IMR-90 (cell line): ENCODE data around the gene FA2H. TPM values are rescaled to one million over a fixed set of nuclear protein-coding genes. Genes with fewer than 3 reads are reported as not detected.

Source experiments
- ATAC-seq: fragments of 200-7000 bp; cut with Tn5 transposase; 2 replicates; pipeline ENCODE4 v1.9.1; 2020; ENCODE audit warnings: low read depth, mild to moderate bottlenecking, moderate library complexity
- BruUV-seq: library from RNA; stranded (reverse); fragments of 400-500 nt; replicated peaks from 2 replicates; lab custom pipeline; 2021; lab: Mats Ljungman, UMichigan
- CTCF ChIA-PET: fragments of 300-600 bp; formaldehyde crosslinking; extraction: SDS; loops from one replicate; lab custom pipeline; 2021; ENCODE audit warnings: antibody characterized with exemption; lab: Yijun Ruan, JAX
- POLR2A ChIA-PET: fragments of 300-600 bp; sonication (Branson Sonifier 250); formaldehyde crosslinking; loops from one replicate; lab custom pipeline; 2022; ENCODE audit warnings: antibody characterized with exemption; ENCODE audit not compliant: unreplicated experiment; lab: Charles Lee
- DNase-seq: peaks from one replicate; pipeline ENCODE4 v3.0.0; 2013
- H2AFZ ChIP-seq: replicated peaks from 2 replicates; pipeline ENCODE3; 2013; ENCODE audit warnings: low read length, mild to moderate bottlenecking; ENCODE audit not compliant: poor library complexity
- H2AK5ac ChIP-seq: 2 replicates; pipeline ENCODE4 v1.6.1; 2013; ENCODE audit warnings: low read depth, low read length, inconsistent platforms
- H2AK9ac ChIP-seq: replicated peaks from 2 replicates; pipeline ENCODE3; 2013; ENCODE audit warnings: mild to moderate bottlenecking, low read depth, low read length, moderate library complexity; ENCODE audit not compliant: poor library complexity
- H2BK120ac ChIP-seq: 2 replicates; pipeline ENCODE4 v1.6.1; 2013; ENCODE audit warnings: low read depth, low read length, inconsistent platforms
- H2BK15ac ChIP-seq: 3 replicates; pipeline ENCODE4 v1.6.1; 2013; ENCODE audit warnings: low read depth, low read length, inconsistent platforms
- H2BK20ac ChIP-seq: 2 replicates; pipeline ENCODE4 v1.6.1; 2013; ENCODE audit warnings: low read depth, mild to moderate bottlenecking, inconsistent platforms, low read length, moderate library complexity
- H2BK5ac ChIP-seq: 2 replicates; pipeline ENCODE4 v1.6.1; 2013; ENCODE audit warnings: mild to moderate bottlenecking, low read depth, low read length, inconsistent platforms; ENCODE audit not compliant: poor library complexity, severe bottlenecking
- H3K14ac ChIP-seq: replicated peaks from 2 replicates; pipeline ENCODE4 v1.6.1; 2013; ENCODE audit warnings: low read depth, low read length, inconsistent platforms
- H3K18ac ChIP-seq: 2 replicates; pipeline ENCODE4 v1.6.1; 2013; ENCODE audit warnings: low read depth, low read length, control low read depth
- H3K23ac ChIP-seq: 2 replicates; pipeline ENCODE4 v1.6.1; 2013; ENCODE audit warnings: low read depth, low read length, inconsistent platforms
- H3K27ac ChIP-seq: 2 replicates; pipeline ENCODE4 v1.5.1; 2013; ENCODE audit warnings: mild to moderate bottlenecking, control low read depth, low read length; ENCODE audit not compliant: insufficient read depth
- H3K27me3 ChIP-seq: 2 replicates; pipeline ENCODE4 v1.6.1; 2013; ENCODE audit warnings: low read length; ENCODE audit not compliant: control insufficient read depth, insufficient read depth
- H3K36me3 ChIP-seq: 2 replicates; pipeline ENCODE4 v1.6.1; 2013; ENCODE audit warnings: low read length, mixed read lengths; ENCODE audit not compliant: control insufficient read depth, insufficient read depth
- H3K4ac ChIP-seq: 2 replicates; pipeline ENCODE4 v1.6.1; 2013; ENCODE audit warnings: low read depth, low read length, inconsistent platforms
- H3K4me1 ChIP-seq: 2 replicates; pipeline ENCODE4 v1.6.1; 2013; ENCODE audit warnings: low read length, mixed read lengths; ENCODE audit not compliant: control insufficient read depth, insufficient read depth
- H3K4me2 ChIP-seq: 2 replicates; pipeline ENCODE4 v1.6.1; 2013; ENCODE audit warnings: low read depth, mild to moderate bottlenecking, control low read depth, low read length, moderate library complexity
- H3K4me3 ChIP-seq: 2 replicates; pipeline ENCODE4 v1.5.1; 2013; ENCODE audit warnings: low read depth, mild to moderate bottlenecking, control low read depth, low read length, moderate library complexity; ENCODE audit not compliant: insufficient read depth
- H3K56ac ChIP-seq: 2 replicates; pipeline ENCODE4 v1.6.1; 2013; ENCODE audit warnings: low read length, inconsistent platforms; ENCODE audit not compliant: insufficient read depth; ENCODE audit errors: extremely low read depth
- H3K79me1 ChIP-seq, 2 experiments: 2 replicates each; pipeline ENCODE4 v1.6.1; 2013; ENCODE audit warnings: low read length in 2 of 2, inconsistent platforms in 1 of 2, low read depth in 1 of 2
- H3K9ac ChIP-seq: 2 replicates; pipeline ENCODE4 v1.6.1; 2013; ENCODE audit warnings: low read depth, low read length, control low read depth
- H3K9me1 ChIP-seq: 2 replicates; pipeline ENCODE4 v1.6.1; 2013; ENCODE audit warnings: low read length, inconsistent platforms; ENCODE audit not compliant: insufficient read depth
- H3K9me3 ChIP-seq: 2 replicates; pipeline ENCODE4 v1.6.1; 2013; ENCODE audit warnings: low read length; ENCODE audit not compliant: control insufficient read depth, insufficient read depth
- H4K20me1 ChIP-seq: 2 replicates; pipeline ENCODE4 v1.6.1; 2013; ENCODE audit warnings: low read length, inconsistent platforms; ENCODE audit not compliant: insufficient read depth
- H4K5ac ChIP-seq: 2 replicates; pipeline ENCODE4 v1.6.1; 2013; ENCODE audit warnings: mild to moderate bottlenecking, low read depth, low read length, control low read depth
- H4K8ac ChIP-seq, 2 experiments: 2 replicates each; pipeline ENCODE4 v1.6.1; 2013; ENCODE audit warnings: low read depth in 2 of 2, low read length in 2 of 2, control low read depth in 1 of 2, inconsistent platforms in 1 of 2
- H4K91ac ChIP-seq: 2 replicates; pipeline ENCODE4 v1.6.1; 2013; ENCODE audit warnings: low read depth, low read length, inconsistent platforms; ENCODE audit not compliant: insufficient read depth
- BHLHE40 ChIP-seq: fragments of 150-350 bp; IDR thresholded peaks from 2 replicates; pipeline ENCODE4 v1.6.1; 2016; ENCODE audit warnings: mild to moderate bottlenecking, low read depth, low read length
- CEBPB ChIP-seq: IDR thresholded peaks from 2 replicates; pipeline ENCODE4 v1.6.1; 2012; ENCODE audit warnings: low read depth, low read length, improper control_type of control experiment
- CHD1 ChIP-seq: IDR thresholded peaks from 2 replicates; pipeline ENCODE4 v1.6.1; 2012; ENCODE audit warnings: low read depth, low read length, improper control_type of control experiment
- CTCF ChIP-seq: conservative IDR thresholded peaks from 2 replicates; pipeline ENCODE4 v1.5.1; 2012; ENCODE audit warnings: mild to moderate bottlenecking, low read depth, low read length, improper control_type of control experiment
- ELK1 ChIP-seq: fragments of 150-350 bp; IDR thresholded peaks from 2 replicates; pipeline ENCODE4 v1.6.1; 2016; ENCODE audit warnings: low read depth, mild to moderate bottlenecking, low read length, moderate library complexity, borderline replicate concordance
- FOS ChIP-seq: fragments of 150-350 bp; IDR thresholded peaks from 2 replicates; pipeline ENCODE4 v1.6.1; 2016; ENCODE audit warnings: low read depth, low read length
- MAFK ChIP-seq: IDR thresholded peaks from 2 replicates; pipeline ENCODE4 v1.6.1; 2012; ENCODE audit warnings: low read depth, low read length, improper control_type of control experiment
- MAZ ChIP-seq: IDR thresholded peaks from 2 replicates; pipeline ENCODE4 v1.6.1; 2012; ENCODE audit warnings: low read depth, mild to moderate bottlenecking, low read length, improper control_type of control experiment, moderate library complexity, borderline replicate concordance
- POLR2A ChIP-seq: IDR thresholded peaks from 2 replicates; pipeline ENCODE4 v1.6.1; 2012; ENCODE audit warnings: mild to moderate bottlenecking, low read depth, low read length
- RAD21 ChIP-seq: IDR thresholded peaks from 2 replicates; pipeline ENCODE4 v1.6.1; 2012; ENCODE audit warnings: low read length, improper control_type of control experiment
- RCOR1 ChIP-seq: IDR thresholded peaks from 2 replicates; pipeline ENCODE4 v1.6.1; 2012; ENCODE audit warnings: mild to moderate bottlenecking, low read length, improper control_type of control experiment; ENCODE audit not compliant: insufficient replicate concordance
- RFX5 ChIP-seq: IDR thresholded peaks from 2 replicates; pipeline ENCODE4 v1.8.0; 2012; ENCODE audit warnings: low read depth, mild to moderate bottlenecking, low read length, moderate library complexity
- SMC3 ChIP-seq: fragments of 150-350 bp; IDR thresholded peaks from 2 replicates; pipeline ENCODE4 v1.6.1; 2016; ENCODE audit warnings: low read depth, mild to moderate bottlenecking, antibody characterized with exemption, low read length, moderate library complexity
- WGBS, 2 experiments: methylation state at CpG; one replicate each; pipeline versions ENCODE4 v1.1.5 to v1.1.7; 2013; ENCODE audit warnings: missing lambda C conversion rate in 2 of 2; ENCODE audit not compliant: insufficient read length in 1 of 2; ENCODE audit errors: extremely low coverage in 2 of 2; 5-methylcytosine and 5-hydroxymethylcytosine counted together
- dilution Hi-C: fragments of 300-500 bp; cut with HindIII; formaldehyde crosslinking; loops from one replicate; pipeline ENCODE4 v1.14.3; 2018; ENCODE audit warnings: low sequenced_read_pairs; ENCODE audit not compliant: unreplicated experiment
- in situ Hi-C: fragments of 300-500 bp; cut with MboI; formaldehyde crosslinking; loops from 3 replicates; pipeline ENCODE4 v1.14.3; 2019; ENCODE audit warnings: low sequenced_read_pairs, inconsistent platforms, mixed read lengths
- intact Hi-C: fragments of 100-400 bp; cut with micrococcal nuclease; formaldehyde crosslinking; loops from 2 replicates; pipeline ENCODE4 v1.10.0; 2022
- polyA plus RNA-seq, 3 experiments: library from polyadenylated mRNA; depleted of rRNA; stranded (reverse); fragments of >200 nt; gene quantifications; 2 replicates each; pipeline ENCODE4 v1.2.3, GENCODE V29; 2012; ENCODE audit warnings: low replicate concordance in 1 of 3
- total RNA-seq: library from RNA; depleted of rRNA; stranded (reverse); fragments of >200 nt; gene quantifications from 2 replicates; pipeline ENCODE4 v1.2.3, GENCODE V29; 2012

The FA2H gene
- total and polyA plus RNA-seq, 2 of the 4 experiments (the other 2 are of a cell fraction): not detected

GRCh38 chr16:74744566-74744965 is 30.1 kb downstream of the FA2H start:
- WGBS, 2 experiments: no CpG with 5 or more reads among the region's 4 CpGs
- Histone ChIP-seq H4K8ac (no peak overlapping the region), H3K4me3 (no peak overlapping the region), H3K9ac (no peak overlapping the region), H3K14ac (no peak overlapping the region), H2AK9ac (no peak overlapping the region), H3K23ac (no peak overlapping the region), H3K4me1 (peaks cover 14% of the 10 kb centered on the region), H3K9me1 (peaks cover 4% of the 10 kb centered on the region; the same call in 1 of the 2 replicates), H3K4me2 (no peak overlapping the region), H4K20me1 (no peaks in the 10 kb centered on the region), H3K18ac (no peak overlapping the region), H2BK120ac (peak overlapping the region; percentile 39; the same call in 1 of the 2 replicates), H4K91ac (peak overlapping the region; percentile 60; the same call in 1 of the 2 replicates), H4K5ac (no peak overlapping the region), H2BK15ac (0 out of 3 replicates have a peak overlapping the region, but pooled peaks have one; percentile 43), H2BK20ac (peak overlapping the region; percentile 39; the same call in 1 of the 2 replicates), H3K27ac (no peak overlapping the region), H2AFZ (no peak overlapping the region), H3K79me1 (no peaks in the 10 kb centered on the region), H2BK5ac (no peak overlapping the region), H2AK5ac (peak overlapping the region; percentile 92), H3K36me3 (no peaks in the 10 kb centered on the region), H3K56ac (no peak overlapping the region), H3K9me3 (no peaks in the 10 kb centered on the region), H3K27me3 (no peaks in the 10 kb centered on the region), H3K4ac (peak overlapping the region; percentile 15; the same call in 1 of the 2 replicates)
- intact Hi-C loops (no loop called here), dilution Hi-C loops (no loop called here), in situ Hi-C loops (no loop called here)
- CTCF ChIA-PET: interaction anchor here (1.3 to 2.3 kb wide), 2 partner anchors 20 to 69 kb away, joined by 3 to 8 read pairs; no protein-coding TSS in a partner anchor
- POLR2A ChIA-PET: interaction anchor here (0.6 kb wide), 1 partner anchor 42 kb away, joined by 4 read pairs; no protein-coding TSS in a partner anchor
- no TSS peak for BruUV-seq
- DNase-seq: no peak
- ATAC-seq: no peak
- TF ChIP-seq POLR2A: no peak
- no peak for TF ChIP-seq CTCF
- no peak for TF ChIP-seq BHLHE40
- no peak for TF ChIP-seq ELK1
- TF ChIP-seq RAD21: no peak
- TF ChIP-seq CHD1: no peak
- no peak for TF ChIP-seq RCOR1
- TF ChIP-seq MAFK: no peak
- no peak for TF ChIP-seq CEBPB
- TF ChIP-seq SMC3: no peak
- no peak for TF ChIP-seq RFX5
- TF ChIP-seq MAZ: no peak
- no peak for TF ChIP-seq FOS
